Adrenal gland (tissue), 5 donors: ENCODE data around the gene CLPX.

ENCODE experiments used
- CTCF ChIP-seq, 6 experiments: fragments of 450-650 bp in 4 of 6; fragments of 200-600 bp in 2 of 6; sonication (generic) in 1 of 6; IDR thresholded peaks; 1 replicate in 5 of 6; 2 replicates in 1 of 6; pipeline versions ENCODE4 v1.5.1 to v1.8.0; 2016 to 2021; ENCODE audit warnings: antibody characterized with exemption in 6 of 6, mild to moderate bottlenecking in 2 of 6, moderate library complexity in 1 of 6
- POLR2A ChIP-seq, 2 donors: fragments of 450-650 bp; IDR thresholded peaks; one replicate each; pipeline ENCODE4 v1.6.1; 2017; ENCODE audit warnings: antibody characterized with exemption in 2 of 2, mild to moderate bottlenecking in 2 of 2, moderate library complexity in 1 of 2
- donor health status: DM: no; HTN: no; CAD: no.

GRCh38 chr15:65171428-65171827 is 13.7 kb downstream of the CLPX start:
- no peak for TF ChIP-seq CTCF (IDR thresholded peaks at IDR 0.05)
- no peak for TF ChIP-seq POLR2A (IDR thresholded peaks at IDR 0.05)
